ENCODE data around the gene TCF7L1.

The TCF7L1 gene

DNA sequence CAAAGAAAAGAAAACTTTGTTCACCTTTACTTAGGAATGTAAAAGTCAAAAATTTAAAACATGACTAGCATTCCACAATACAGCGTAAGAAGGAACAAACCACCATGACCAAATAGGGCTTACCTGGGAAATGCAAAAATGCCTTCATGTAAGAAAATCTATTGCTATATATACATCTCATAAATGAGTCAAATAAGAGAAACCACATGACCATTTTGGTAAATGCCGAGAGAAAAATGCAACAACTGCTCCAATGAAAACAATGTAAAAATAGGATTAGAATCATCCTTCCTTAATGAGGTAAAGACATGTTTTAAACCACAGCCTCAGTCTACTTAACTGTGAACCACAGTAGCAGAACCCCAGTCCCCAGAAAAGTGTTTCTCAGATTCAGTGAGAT, 145.2 kb downstream of the TCF7L1 start:
- Mint-ChIP-seq H3K27me3 (no peaks in the 10 kb centered on the region), H3K4me3 (no peak overlapping the region), H3K27ac (no peak overlapping the region), H3K9me3 (no peaks in the 10 kb centered on the region), H3K36me3 (no peaks in the 10 kb centered on the region), H3K4me1 (no peaks in the 10 kb centered on the region)

DNA sequence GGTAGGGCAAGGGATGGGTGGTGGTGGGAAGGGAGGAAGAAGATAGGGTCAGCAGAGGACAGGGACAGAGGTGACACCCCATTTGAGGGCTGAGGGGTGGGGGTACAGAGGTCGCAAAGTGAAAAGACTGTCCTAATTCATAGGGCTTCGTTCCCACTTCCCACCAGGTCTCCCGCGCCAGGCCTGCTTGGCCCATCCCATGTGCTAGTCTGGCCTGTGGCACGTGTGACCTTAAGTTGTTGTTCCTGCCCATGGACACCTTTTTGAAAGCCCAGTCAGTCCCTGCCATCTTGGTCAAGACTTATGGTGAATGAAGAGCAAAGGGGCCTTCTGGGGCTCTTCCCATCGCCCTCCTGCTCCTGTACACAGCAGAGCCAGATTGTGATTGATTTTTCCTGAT, 148.4 kb downstream of the TCF7L1 start:
- no peaks in the 10 kb centered on the region for H3K36me3 Mint-ChIP-seq
- no peaks in the 10 kb centered on the region for H3K27me3 Mint-ChIP-seq
- no peaks in the 10 kb centered on the region for H3K9me3 Mint-ChIP-seq
- H3K4me1 Mint-ChIP-seq = peaks cover 5% of the 10 kb centered on the region
- no peak overlapping the region for H3K4me3 Mint-ChIP-seq
- H3K27ac Mint-ChIP-seq = no peak overlapping the region

DNA sequence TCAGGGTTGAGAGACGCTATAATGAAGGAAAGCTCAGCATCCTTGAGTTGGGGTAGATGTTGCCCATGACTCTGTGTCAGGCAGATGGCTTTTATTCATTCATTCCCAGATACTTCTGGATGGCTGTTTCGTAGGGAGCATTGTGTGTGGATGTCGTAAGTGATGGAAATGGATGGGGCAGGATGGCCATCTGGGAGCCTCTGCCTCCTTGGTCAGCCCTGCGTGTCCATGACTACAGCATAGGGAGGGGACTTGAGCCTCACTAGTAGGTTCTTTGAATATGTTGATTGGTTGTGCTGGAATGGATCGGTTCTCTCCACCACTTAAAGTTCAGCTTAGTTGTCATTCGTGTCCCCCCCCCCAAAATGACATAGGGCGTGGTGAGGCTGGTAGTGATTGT, 149.7 kb downstream of the TCF7L1 start:
- Mint-ChIP-seq H3K27ac (no peak overlapping the region), H3K27me3 (no peaks in the 10 kb centered on the region), H3K36me3 (no peaks in the 10 kb centered on the region), H3K4me1 (peaks cover 12% of the 10 kb centered on the region), H3K9me3 (no peaks in the 10 kb centered on the region), H3K4me3 (no peak overlapping the region)

DNA sequence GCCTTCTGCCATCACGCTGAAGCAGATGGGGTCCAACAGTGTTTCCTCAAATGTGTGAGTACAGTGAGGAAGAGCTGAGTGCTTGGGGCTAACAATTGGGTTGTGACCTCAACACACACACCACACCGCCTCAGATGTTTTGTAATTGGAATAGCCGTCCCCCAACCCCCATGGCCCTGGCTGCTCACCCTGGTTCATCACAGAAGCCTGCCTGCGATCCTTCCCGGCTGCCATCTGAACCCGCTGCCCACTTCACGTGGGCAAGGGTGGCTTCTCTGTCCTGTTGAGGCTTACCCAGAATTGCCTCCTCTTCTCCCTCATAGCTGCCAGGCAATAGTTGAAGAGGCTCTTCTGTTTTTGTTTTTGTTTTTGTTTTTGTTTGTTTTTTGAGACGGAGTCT, 150.4 kb downstream of the TCF7L1 start:
- H3K9me3 Mint-ChIP-seq = no peaks in the 10 kb centered on the region
- no peaks in the 10 kb centered on the region for H3K36me3 Mint-ChIP-seq
- H3K27ac Mint-ChIP-seq = no peak overlapping the region
- no peak overlapping the region for H3K4me3 Mint-ChIP-seq
- peaks cover 12% of the 10 kb centered on the region for H3K4me1 Mint-ChIP-seq
- no peaks in the 10 kb centered on the region for H3K27me3 Mint-ChIP-seq

DNA sequence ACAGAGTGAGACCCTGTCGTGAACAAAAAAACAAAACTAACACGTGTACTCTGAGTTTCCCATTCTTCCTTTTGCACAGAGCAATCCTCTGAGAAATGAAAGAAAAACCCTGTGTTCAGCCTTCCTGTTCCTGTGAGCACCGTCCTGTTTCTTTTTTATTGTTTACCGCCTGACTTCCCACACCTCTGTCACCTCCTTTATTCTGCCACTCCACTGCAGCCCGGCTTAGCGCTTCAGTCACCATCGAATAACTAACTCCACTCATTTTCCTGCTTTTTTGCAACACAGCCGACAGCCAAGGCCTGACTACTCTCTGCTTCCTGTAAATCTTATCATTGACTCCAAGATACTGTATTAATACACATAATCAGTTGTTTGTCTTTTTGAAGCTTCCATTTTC, 153.7 kb downstream of the TCF7L1 start:
- Mint-ChIP-seq H3K27me3 (no peaks in the 10 kb centered on the region), H3K4me3 (peak overlapping the region; percentile 5), H3K27ac (peak overlapping the region; percentile 85), H3K36me3 (no peaks in the 10 kb centered on the region), H3K9me3 (no peaks in the 10 kb centered on the region), H3K4me1 (peaks cover 27% of the 10 kb centered on the region)

DNA sequence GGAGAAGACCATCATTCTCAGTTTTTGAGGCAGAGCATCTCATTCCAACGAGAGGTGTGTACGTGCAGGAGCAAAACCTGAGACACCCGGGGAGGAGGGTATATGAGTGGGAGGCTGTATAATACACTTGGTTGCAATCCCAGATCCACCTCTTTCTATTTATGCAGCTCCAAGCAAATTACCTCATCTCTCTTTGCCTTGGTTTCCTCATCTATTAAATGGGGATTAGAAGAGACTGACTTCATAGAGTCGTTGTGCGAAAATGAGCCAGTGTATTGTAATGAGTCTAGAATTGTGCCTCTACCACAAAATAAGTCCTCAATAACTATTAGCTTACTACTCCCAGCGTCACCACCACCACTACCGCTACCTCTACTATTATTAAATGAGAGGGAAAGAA, 154.5 kb downstream of the TCF7L1 start:
- Mint-ChIP-seq H3K27ac (no peak overlapping the region), H3K4me1 (peaks cover 27% of the 10 kb centered on the region), H3K9me3 (no peaks in the 10 kb centered on the region)

DNA sequence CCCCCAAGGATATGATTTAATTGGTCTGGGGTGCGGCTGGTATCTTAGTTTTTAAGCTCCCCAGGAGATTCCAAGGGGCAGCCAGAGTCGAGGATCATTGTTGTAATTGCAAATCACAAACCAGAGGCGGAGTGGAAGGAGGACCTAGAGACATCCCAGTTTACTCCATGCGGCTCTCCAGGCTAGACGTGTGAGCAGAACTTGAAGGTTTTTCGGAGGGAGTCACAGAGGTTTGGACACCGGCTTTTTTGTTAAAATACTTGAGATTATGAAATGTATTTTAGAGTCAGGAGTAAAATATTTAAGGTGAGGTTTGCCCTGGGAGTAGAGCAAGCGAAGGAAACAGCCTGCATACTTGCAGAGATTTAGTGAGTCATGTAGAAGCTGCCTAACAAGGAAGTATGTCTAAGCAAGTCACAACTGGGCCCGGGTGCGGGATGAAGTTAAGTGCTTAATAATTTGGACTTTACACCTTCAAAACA, 155.1 kb downstream of the TCF7L1 start:
- no peak overlapping the region for H3K4me3 Mint-ChIP-seq
- H3K9me3 Mint-ChIP-seq = no peaks in the 10 kb centered on the region
- no peaks in the 10 kb centered on the region for H3K36me3 Mint-ChIP-seq
- no peaks in the 10 kb centered on the region for H3K27me3 Mint-ChIP-seq
- no peak overlapping the region for H3K27ac Mint-ChIP-seq
- H3K4me1 Mint-ChIP-seq = peaks cover 29% of the 10 kb centered on the region

More for the DNA sequence above, 154.5 kb downstream of the TCF7L1 start:
- Mint-ChIP-seq H3K36me3 (no peaks in the 10 kb centered on the region), H3K4me3 (no peak overlapping the region), H3K27me3 (no peaks in the 10 kb centered on the region)

DNA sequence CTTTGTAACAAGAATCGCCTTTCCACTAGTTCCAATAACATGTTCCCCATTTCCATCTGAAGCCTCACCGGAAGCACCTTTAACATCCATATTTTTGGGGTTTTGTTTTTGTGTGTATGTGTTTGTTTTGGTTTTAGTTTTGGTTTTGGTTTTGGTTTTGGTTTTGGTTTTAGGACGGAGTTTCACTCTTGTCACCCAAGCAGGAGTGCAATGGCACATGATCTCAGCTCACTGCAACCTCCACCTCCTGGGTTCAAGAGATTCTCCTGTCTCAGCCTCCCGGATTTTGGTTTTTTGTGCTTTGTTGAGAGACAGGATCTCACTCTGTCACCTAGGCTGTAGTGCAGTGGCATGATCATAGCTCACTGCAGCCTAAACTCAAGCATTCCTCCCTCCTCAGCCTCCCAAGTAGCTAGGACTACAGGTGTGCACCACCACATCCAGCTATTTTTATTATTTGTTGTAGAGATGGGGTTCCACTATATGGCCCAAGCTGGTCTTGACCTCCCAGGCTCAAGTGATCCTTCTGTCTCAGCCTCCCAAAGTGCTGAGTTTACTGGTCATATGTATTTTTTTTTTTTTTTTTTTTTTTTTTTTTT, 158.3 kb downstream of the TCF7L1 start:
- H3K36me3 Mint-ChIP-seq = no peaks in the 10 kb centered on the region
- H3K27ac Mint-ChIP-seq = peak overlapping the region; percentile 91
- H3K4me3 Mint-ChIP-seq = peak overlapping the region; percentile 37
- H3K9me3 Mint-ChIP-seq = no peaks in the 10 kb centered on the region
- H3K4me1 Mint-ChIP-seq = peaks cover 25% of the 10 kb centered on the region
- H3K27me3 Mint-ChIP-seq = no peaks in the 10 kb centered on the region

DNA sequence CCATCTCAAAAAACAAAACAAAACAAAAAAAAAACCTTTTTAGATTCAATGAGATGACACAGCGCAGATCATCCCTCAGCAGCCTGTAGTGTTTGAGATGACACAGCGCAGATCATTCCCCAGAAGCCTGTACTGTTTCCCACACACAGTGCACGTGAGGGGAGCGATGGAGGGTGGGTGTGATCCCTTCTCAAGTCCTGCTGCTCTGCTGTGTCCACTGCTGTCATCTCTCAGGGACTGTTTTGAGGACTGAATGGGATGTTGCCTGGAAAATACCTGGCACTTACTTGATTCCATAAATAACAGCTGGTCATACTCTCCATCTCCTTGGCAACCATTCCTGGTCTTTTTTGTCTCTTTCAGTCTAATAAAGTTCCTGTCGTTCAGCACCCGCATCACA, 168.9 kb downstream of the TCF7L1 start:
- Mint-ChIP-seq H3K36me3 (no peaks in the 10 kb centered on the region), H3K4me1 (peaks cover 13% of the 10 kb centered on the region), H3K9me3 (no peaks in the 10 kb centered on the region), H3K4me3 (no peak overlapping the region), H3K27ac (no peak overlapping the region), H3K27me3 (no peaks in the 10 kb centered on the region)

DNA sequence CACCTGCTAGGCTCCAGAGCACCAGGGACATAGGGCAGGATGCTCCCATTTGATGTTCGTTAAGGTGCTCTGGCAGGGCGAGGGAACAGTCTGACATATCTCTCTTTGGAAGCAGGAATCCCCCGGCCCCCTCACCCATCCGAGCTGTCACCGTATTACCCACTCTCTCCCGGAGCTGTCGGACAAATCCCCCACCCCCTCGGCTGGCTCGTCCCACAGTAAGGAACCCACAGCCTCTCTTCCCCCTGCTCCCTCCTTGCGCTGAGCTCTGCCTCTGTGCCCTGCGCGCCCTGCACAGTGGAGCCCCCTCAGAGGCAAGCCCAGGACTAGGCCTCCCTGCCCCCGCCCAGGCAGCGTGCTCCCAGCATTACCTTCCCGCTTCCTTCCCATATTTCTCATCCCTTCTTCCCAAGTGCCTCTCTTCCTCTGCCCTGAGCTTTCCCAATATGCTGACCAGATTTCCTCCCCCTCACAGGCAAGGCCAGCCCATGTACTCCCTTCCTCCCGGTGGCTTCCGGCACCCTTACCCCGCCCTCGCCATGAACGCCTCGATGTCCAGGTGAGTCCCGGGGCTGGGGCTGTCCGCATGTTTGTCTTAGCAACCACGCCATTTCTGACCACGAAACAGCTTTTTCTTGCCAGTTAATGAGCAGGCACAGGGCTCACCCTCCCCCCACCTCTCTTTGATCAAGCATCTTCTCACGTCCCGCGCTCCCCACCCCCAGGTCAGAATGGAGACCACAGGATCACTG, 170.8 kb downstream of the TCF7L1 start:
- no peaks in the 10 kb centered on the region for H3K36me3 Mint-ChIP-seq
- H3K9me3 Mint-ChIP-seq = no peaks in the 10 kb centered on the region
- no peak overlapping the region for H3K27ac Mint-ChIP-seq
- H3K4me3 Mint-ChIP-seq = no peak overlapping the region
- no peaks in the 10 kb centered on the region for H3K27me3 Mint-ChIP-seq
- H3K4me1 Mint-ChIP-seq = peaks cover 28% of the 10 kb centered on the region

DNA sequence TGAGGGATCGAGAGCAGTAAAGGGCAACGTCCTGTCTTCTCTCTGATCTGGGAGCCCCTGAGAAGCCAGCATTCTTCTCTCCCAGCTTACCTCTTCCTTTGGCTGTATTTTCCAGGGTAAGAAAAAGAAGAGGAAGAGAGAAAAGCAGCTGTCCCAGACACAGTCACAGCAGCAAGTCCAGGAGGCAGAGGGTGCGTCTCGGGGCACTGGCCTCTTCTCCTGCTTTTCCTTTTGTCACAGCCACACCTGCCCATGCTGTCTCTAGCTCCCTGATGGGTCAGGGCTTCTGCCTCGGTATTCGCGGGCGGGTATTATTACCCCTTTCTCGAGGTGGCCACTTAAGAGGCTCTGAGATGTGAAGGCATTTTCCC, 174.3 kb downstream of the TCF7L1 start:
- peak overlapping the region; percentile 80 for H3K4me3 Mint-ChIP-seq
- peak overlapping the region; percentile 90 for H3K27ac Mint-ChIP-seq

DNA sequence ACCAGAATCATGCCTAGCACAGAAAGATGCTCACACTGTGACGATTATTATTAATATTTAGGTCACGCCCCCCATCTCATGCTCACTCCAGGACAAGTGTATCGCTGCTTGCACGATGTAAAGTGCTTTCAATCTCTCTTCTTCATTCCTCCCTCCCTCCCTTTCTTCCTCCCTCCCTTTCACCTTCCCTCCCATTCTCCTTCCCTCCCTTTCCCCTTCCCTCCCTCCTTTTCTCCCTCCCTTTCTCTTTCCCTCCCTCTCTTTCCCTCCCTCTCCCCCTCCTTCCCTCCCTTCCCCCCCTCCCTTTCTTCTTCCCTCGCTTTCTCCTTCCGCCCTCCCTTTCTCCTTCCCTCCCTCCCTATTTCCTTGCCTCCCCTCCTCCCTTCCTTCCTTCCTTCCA, 175.0 kb downstream of the TCF7L1 start:
- Mint-ChIP-seq H3K27ac (peak overlapping the region; percentile 77), H3K4me1 (peaks cover 45% of the 10 kb centered on the region), H3K9me3 (no peaks in the 10 kb centered on the region), H3K4me3 (peak overlapping the region; percentile 85), H3K27me3 (no peaks in the 10 kb centered on the region), H3K36me3 (no peaks in the 10 kb centered on the region)

More for the DNA sequence above, 174.3 kb downstream of the TCF7L1 start:
- Mint-ChIP-seq H3K27me3 (no peaks in the 10 kb centered on the region), H3K4me1 (peaks cover 45% of the 10 kb centered on the region), H3K9me3 (no peaks in the 10 kb centered on the region), H3K36me3 (no peaks in the 10 kb centered on the region)

DNA sequence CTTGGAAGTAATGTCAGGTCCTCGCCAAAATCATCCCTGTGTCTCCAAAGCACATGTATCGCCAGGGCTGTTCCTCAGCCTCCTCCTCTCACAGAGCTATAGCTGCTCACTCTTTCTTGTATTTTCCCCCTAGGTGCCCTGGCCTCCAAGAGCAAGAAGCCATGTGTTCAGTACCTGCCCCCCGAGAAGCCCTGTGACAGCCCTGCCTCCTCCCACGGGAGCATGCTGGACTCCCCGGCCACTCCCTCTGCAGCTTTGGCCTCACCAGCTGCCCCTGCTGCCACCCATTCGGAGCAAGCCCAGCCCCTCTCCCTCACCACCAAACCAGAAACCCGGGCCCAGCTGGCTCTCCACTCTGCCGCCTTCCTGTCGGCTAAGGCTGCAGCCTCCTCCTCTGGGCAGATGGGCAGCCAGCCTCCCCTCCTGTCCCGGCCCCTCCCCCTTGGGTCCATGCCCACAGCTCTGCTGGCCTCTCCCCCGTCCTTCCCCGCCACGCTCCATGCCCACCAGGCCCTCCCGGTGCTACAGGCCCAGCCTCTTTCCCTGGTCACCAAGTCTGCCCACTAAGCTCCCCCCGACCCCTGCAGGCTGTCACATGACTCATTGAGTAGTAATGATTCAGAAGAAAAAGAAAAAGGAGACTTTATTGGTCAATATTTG, 175.8 kb downstream of the TCF7L1 start:
- H3K9me3 Mint-ChIP-seq = no peaks in the 10 kb centered on the region
- H3K27me3 Mint-ChIP-seq = no peaks in the 10 kb centered on the region

DNA sequence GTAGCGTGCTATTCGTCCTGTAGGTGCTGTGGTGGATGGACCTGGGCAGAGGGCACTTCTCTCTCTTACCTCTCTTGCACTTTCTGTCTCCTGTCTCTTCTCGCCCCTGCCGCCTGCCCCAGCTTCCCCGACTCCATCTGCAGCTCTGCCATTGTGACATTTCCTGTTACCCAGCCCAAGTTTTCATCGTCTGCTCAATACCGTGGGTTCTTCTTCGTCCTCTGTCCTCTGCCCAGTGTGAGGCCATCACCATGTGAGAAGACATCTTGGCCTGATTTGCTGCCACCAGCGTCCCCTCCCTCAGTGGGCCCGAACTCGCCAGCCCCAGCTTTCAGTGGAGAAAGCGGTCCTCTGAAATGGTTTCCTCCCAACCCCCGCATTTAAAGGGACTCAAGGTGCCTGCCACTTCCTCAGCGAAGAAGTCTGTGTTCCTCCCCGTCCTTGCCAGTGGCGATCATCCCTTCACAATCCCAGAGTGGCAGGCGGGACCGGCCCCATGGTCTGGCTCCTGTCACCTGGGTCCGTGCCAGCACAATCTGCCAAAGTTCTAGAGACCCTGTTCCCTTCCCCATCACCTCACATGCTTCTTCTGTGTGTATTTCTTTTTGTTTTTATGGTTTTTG, 176.6 kb downstream of the TCF7L1 start:
- Mint-ChIP-seq H3K4me1 (peaks cover 47% of the 10 kb centered on the region), H3K27me3 (no peaks in the 10 kb centered on the region), H3K4me3 (peak overlapping the region; percentile 85), H3K9me3 (no peaks in the 10 kb centered on the region), H3K36me3 (no peaks in the 10 kb centered on the region), H3K27ac (peak overlapping the region; percentile 97)

More for the DNA sequence above, 175.8 kb downstream of the TCF7L1 start:
- no peaks in the 10 kb centered on the region for H3K36me3 Mint-ChIP-seq
- peak overlapping the region; percentile 85 for H3K4me3 Mint-ChIP-seq
- H3K4me1 Mint-ChIP-seq = peaks cover 45% of the 10 kb centered on the region
- H3K27ac Mint-ChIP-seq = peak overlapping the region; percentile 97

DNA sequence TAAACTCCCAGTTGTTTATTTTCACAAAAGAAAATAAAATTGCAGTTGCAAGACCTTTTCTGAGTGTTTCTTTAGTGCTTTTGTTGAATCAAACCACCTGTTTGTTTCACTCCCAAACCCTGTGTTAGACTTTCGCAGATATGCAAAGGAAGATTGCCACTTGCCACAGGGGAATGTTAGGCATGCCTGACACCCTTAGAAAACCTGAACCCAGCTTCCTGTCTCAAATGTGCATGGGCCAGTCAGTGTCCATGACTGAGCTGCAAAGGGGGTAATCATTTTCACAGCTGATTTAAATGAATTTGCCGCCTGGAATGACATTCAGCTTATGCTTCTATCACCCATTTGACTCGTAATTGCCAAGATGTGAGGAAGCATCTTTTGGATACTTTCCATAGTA, 177.1 kb downstream of the TCF7L1 start:
- Mint-ChIP-seq H3K27ac (peak overlapping the region; percentile 97), H3K27me3 (no peaks in the 10 kb centered on the region), H3K9me3 (no peaks in the 10 kb centered on the region), H3K4me3 (peak overlapping the region; percentile 85), H3K36me3 (no peaks in the 10 kb centered on the region), H3K4me1 (peaks cover 47% of the 10 kb centered on the region)

DNA sequence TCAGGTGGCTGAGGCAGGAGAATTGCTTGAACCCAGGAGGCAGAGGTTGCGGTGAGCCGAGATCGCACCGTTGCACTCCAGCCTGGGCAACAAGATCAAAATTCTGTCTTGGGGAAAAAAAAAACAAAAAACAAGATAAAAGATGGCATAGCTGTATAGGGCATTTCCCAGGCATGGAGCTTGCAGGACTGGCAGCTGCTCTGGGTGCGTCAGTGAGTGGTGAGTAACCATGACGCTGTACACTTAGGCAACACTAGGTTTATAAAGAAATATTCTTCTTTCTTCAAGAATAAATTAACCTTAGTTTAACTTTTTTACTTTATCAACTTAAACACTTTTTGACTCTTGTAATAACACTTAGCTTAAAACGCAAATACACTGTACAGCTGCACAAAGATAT, 179.2 kb downstream of the TCF7L1 start:
- H3K9me3 Mint-ChIP-seq = no peaks in the 10 kb centered on the region
- no peaks in the 10 kb centered on the region for H3K27me3 Mint-ChIP-seq
- H3K4me1 Mint-ChIP-seq = peaks cover 40% of the 10 kb centered on the region
- H3K27ac Mint-ChIP-seq = no peak overlapping the region
- peaks cover 4% of the 10 kb centered on the region for H3K36me3 Mint-ChIP-seq
- no peak overlapping the region for H3K4me3 Mint-ChIP-seq

Measured in activated naive CD4-positive, alpha-beta T cell treated with anti-CD3 and anti-CD28 coated beads, Interleukin-2, amount 50 U/mL, for 24 hours (primary cell).